22Rv1 (cell line): ENCODE data around the gene P2RY8.

Source experiments
- H3K27ac ChIP-seq: fragments of 450-650 bp; 2 replicates; pipeline ENCODE4 v1.5.1; 2017
- CTCF ChIP-seq: fragments of 450-650 bp; IDR thresholded peaks from 2 replicates; pipeline ENCODE4 v1.5.1; 2017; ENCODE audit warnings: mild to moderate bottlenecking
- ZFX ChIP-seq: fragments of 450-650 bp; IDR thresholded peaks from 2 replicates; pipeline ENCODE4 v1.6.1; 2017; ENCODE audit warnings: antibody characterized with exemption, borderline replicate concordance

Gene P2RY8

GRCh38 chrX:1507511-1508463 lies 29.2 kb downstream of the P2RY8 start:
- TF ChIP-seq ZFX (no peak), CTCF (no peak)
- H3K27ac ChIP-seq = no peak overlapping the region

- no peak for TF ChIP-seq ZFX
- TF ChIP-seq CTCF = no peak
- H3K27ac ChIP-seq = no peak overlapping the region
Observed at GRCh38 chrX:1506916-1507315, 30.1 kb downstream of the P2RY8 start.

GRCh38 chrX:1502853-1503252 lies 34.1 kb downstream of the P2RY8 start:
- TF ChIP-seq ZFX (no peak), CTCF (no peak)
- H3K27ac ChIP-seq = no peak overlapping the region

- no peak for TF ChIP-seq CTCF
- TF ChIP-seq ZFX = no peak
- H3K27ac ChIP-seq = no peak overlapping the region
Observed at GRCh38 chrX:1502241-1502640, 34.7 kb downstream of the P2RY8 start.

- H3K27ac ChIP-seq = no peak overlapping the region
- TF ChIP-seq CTCF = no peak
- no peak for TF ChIP-seq ZFX
Observed at GRCh38 chrX:1500701-1501624, 36.0 kb downstream of the P2RY8 start.

- no peak overlapping the region for H3K27ac ChIP-seq
- TF ChIP-seq ZFX (no peak), CTCF (no peak)
Observed at GRCh38 chrX:1496076-1496475, 40.9 kb downstream of the P2RY8 start.
